GM12801 (cell line): Measurements from ENCODE around the gene FBXO33.

Source experiments
- CTCF ChIP-seq: IDR thresholded peaks from one replicate; pipeline ENCODE4 v1.5.1; 2011; ENCODE audit warnings: control low read depth; ENCODE audit not compliant: insufficient read length; ENCODE audit errors: extremely low read depth

FBXO33 gene

GRCh38 chr14:39369029-39369428 lies 63.2 kb downstream of the FBXO33 start:
- TF ChIP-seq CTCF: no peak

- no peak for TF ChIP-seq CTCF
These were observed 63.8 kb downstream of the FBXO33 start for GRCh38 chr14:39368261-39368959.

- no peak for TF ChIP-seq CTCF
These were observed 64.9 kb downstream of the FBXO33 start for GRCh38 chr14:39367387-39367751.

GRCh38 chr14:39366460-39367386 lies 65.5 kb downstream of the FBXO33 start:
- TF ChIP-seq CTCF: no peak

DNA sequence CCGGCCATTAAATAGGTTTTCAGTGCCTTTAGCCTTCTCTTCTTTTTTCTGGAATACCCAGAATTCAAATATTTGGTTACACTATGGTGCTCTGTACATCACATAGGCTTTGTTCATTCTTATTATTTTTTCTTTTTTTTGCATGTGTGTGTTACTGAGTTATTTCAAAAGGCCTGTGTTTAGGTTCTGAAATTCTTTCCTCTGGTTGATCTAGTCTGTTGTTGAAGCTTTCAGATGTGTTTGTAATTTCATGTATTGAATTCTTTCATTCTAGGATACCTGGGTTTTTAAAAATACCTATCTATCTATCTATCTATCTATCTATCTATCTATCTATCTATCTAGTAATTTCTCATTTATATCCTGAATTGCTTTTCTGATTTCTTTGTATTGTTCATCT lies 66.9 kb downstream of the FBXO33 start:
- no peak for TF ChIP-seq CTCF

GRCh38 chr14:39364509-39364908 lies 67.7 kb downstream of the FBXO33 start:
- no peak for TF ChIP-seq CTCF

- TF ChIP-seq CTCF: no peak
These were observed 71.9 kb downstream of the FBXO33 start for GRCh38 chr14:39360316-39360715.
